ENCODE data around the gene FLRT1. TPM values are rescaled to one million over a fixed set of nuclear protein-coding genes. Genes with fewer than 3 reads are reported as not detected.

FLRT1 gene, protein sequence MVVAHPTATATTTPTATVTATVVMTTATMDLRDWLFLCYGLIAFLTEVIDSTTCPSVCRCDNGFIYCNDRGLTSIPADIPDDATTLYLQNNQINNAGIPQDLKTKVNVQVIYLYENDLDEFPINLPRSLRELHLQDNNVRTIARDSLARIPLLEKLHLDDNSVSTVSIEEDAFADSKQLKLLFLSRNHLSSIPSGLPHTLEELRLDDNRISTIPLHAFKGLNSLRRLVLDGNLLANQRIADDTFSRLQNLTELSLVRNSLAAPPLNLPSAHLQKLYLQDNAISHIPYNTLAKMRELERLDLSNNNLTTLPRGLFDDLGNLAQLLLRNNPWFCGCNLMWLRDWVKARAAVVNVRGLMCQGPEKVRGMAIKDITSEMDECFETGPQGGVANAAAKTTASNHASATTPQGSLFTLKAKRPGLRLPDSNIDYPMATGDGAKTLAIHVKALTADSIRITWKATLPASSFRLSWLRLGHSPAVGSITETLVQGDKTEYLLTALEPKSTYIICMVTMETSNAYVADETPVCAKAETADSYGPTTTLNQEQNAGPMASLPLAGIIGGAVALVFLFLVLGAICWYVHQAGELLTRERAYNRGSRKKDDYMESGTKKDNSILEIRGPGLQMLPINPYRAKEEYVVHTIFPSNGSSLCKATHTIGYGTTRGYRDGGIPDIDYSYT
- total RNA-seq = under 1 TPM in 3 of 4 donors, not detected in 1; 0.06 to 0.19 (median 0.08) TPM

DNA sequence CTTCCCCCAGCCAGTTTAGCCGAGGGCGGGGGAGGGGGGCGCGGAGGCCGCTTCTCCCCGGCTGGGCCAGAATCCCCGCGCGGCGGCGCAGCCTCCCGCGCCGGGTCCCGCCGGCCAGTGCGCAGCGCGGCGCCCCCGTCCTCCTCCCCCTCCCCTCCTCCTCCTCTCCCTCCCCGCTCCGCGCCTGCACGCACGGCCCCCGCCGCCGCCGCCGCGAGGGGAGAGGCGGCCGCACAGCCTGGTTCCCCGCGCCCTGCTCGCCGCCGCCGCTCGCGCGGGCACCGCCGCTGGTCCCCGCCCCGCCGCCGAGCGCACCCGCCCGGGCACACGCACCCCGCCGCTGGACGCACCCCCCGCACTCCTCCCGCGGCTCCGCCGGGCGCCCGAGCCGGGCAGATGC lies at the start of gene FLRT1:
Gene FLRT1, plus strand, starts transcription at position 356 of the 400 bp plus-strand sequence. CDS start 80,337 bp downstream, outside the sequence.
- Histone ChIP-seq H3K27ac (peak within 1 kb of the TSS in 1 of 4 donors; percentile 14), H3K4me1 (peaks cover 15 to 24% (median 15%) of the 10 kb centered on the region in 3 donors), H3K36me3 (no peaks in the 10 kb centered on the region), H3K27me3 (peaks cover 9 to 68% (median 11%) of the 10 kb centered on the region in 4 donors), H3K9me3 (no peaks in the 10 kb centered on the region), H3K4me3 (peak within 1 kb of the TSS; percentile 29 to 66 (median 41))
- 0% methylated on average over 13 of the region's 64 CpGs; no CpG with 5 or more reads in 1 of the 2 donors for WGBS, 2 donors
- TF ChIP-seq POLR2A (IDR thresholded peaks at IDR 0.05) = no peak
- no peak for DNase-seq
- intact Hi-C loops (cut with DNase I) = no loop called here

DNA sequence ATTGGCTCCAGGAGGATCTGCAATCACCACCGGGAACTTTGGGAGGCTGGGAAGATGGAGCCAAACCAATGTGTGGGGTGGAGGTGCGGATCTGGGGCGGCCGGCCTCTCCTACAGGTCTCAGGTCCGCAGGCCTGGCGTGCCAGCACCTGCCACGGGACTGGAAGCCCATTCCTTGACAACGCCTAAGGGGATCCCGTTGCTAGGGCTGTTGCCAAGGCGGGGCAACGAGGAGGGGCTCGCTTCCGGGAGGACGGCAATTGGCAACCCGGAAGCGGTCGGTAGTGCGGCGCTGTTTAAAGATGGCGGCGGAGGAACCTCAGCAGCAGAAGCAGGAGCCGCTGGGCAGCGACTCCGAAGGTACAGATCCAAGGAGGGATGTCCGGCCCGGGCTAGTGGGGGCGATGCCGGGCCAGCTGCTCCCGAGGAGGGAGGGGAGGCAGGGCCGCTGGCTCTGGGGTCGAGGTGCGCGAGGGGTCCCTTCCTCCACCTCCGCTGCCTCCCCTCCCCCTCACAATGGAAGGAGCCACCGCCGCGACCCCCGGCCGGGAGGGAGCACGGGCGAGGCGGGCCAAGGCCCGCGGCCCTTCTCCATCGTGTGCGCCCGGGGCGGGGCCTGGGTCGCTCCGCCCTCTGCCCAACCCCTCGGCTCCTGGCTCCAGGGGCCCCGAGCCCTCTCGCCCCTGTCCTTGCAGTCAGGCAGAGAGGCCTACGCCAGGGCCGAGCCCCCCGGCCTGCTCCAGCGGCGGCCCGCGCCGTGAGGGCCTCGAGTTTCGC lies 49.4 kb upstream of the FLRT1 start, which contains the start of gene OTUB1:
Gene OTUB1, plus strand, starts transcription at position 283 of the 776 bp plus-strand sequence. Its CDS starts 19 bp downstream, at position 302.
- Histone ChIP-seq H3K36me3 (peaks cover 0 to 36% (median 9%) of the 10 kb centered on the region in 3 donors), H3K4me3 (peak within 1 kb of the TSS; percentile 87 to 100 (median 98)), H3K9me3 (no peaks in the 10 kb centered on the region), H3K27ac (peak within 1 kb of the TSS; percentile 91 to 95 (median 94)), H3K27me3 (no peaks in the 10 kb centered on the region), H3K4me1 (peaks cover 11 to 57% (median 21%) of the 10 kb centered on the region in 3 donors)
- 0% methylated on average over 6 to 19 of the region's 63 CpGs for WGBS, 2 donors
- TF ChIP-seq POLR2A (IDR thresholded peaks at IDR 0.05) = peak in 3 of 4 donors; percentile 28 to 76 (median 60)
- TF ChIP-seq, protein P1, sequence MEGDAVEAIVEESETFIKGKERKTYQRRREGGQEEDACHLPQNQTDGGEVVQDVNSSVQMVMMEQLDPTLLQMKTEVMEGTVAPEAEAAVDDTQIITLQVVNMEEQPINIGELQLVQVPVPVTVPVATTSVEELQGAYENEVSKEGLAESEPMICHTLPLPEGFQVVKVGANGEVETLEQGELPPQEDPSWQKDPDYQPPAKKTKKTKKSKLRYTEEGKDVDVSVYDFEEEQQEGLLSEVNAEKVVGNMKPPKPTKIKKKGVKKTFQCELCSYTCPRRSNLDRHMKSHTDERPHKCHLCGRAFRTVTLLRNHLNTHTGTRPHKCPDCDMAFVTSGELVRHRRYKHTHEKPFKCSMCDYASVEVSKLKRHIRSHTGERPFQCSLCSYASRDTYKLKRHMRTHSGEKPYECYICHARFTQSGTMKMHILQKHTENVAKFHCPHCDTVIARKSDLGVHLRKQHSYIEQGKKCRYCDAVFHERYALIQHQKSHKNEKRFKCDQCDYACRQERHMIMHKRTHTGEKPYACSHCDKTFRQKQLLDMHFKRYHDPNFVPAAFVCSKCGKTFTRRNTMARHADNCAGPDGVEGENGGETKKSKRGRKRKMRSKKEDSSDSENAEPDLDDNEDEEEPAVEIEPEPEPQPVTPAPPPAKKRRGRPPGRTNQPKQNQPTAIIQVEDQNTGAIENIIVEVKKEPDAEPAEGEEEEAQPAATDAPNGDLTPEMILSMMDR (IDR thresholded peaks at IDR 0.05) = peak in 1 of 6 experiments; percentile 13
- DNase-seq = no peak
- intact Hi-C loops (cut with DNase I) = no loop called here

DNA sequence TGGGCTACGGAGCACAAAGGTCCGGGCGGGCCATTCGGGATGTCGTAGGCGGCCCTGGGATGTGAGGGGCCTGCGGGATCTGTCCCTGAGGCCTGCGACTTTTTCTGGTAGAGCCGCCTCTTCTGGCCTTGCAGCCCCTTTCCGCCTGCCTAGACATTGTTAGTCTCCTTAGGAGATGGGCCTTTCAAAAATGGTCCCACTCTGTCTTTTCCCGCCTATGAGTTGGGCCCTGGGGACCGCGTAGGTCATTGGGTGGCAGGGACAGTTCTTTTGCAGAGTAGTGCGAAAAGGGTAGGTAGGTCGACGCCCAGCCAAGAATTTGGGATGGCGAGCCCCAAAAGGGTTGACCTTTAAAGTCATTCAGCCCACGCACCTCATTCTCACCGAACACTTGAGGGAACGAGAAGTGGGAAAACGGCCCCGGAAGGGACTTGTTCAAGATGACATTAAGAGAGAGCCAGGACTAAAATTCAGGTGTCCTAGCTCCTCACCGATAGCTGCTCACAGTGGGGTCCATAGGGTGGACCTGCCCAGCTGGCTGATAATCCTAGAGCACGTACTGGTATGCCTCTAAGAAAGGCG lies 48.7 kb upstream of the FLRT1 start:
- no peak for DNase-seq
- Histone ChIP-seq H3K27ac (peak overlapping the region; percentile 91 to 95 (median 94)), H3K36me3 (peaks cover 0 to 43% (median 11%) of the 10 kb centered on the region in 3 donors), H3K4me1 (peaks cover 11 to 57% (median 21%) of the 10 kb centered on the region in 3 donors), H3K27me3 (no peaks in the 10 kb centered on the region), H3K9me3 (no peaks in the 10 kb centered on the region), H3K4me3 (peak overlapping the region; percentile 87 to 100 (median 98))
- 37 to 45% methylated on average over 10 to 12 of the region's 25 CpGs for WGBS, 2 donors
- TF ChIP-seq POLR2A (IDR thresholded peaks at IDR 0.05) = no peak
- TF ChIP-seq, protein P1 (IDR thresholded peaks at IDR 0.05) = no peak
- intact Hi-C loops (cut with DNase I) = no loop called here

DNA sequence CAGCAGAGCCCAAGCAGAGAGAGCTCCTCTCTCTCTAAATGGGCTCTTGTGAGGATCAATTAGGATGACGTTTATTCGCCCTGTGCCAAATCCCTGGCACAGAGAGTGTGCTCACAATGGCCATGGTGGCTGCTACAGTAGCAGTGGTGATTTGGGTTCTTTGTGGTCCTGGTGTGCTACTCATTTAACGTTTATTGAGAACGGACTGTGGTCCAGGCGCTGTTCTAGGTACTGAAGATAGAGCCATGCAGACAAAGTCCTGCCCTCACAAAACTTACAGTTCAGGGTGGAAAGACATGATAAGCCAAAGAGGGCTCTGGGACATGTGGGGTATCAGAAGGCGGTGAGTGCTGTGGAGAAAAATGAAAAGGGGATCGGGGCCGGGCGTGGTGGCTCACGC lies 44.2 kb upstream of the FLRT1 start:
- no peak for DNase-seq
- no peak overlapping the region for H3K4me3 ChIP-seq
- H3K27me3 ChIP-seq = no peaks in the 10 kb centered on the region
- intact Hi-C loops (cut with DNase I) = no loop called here
- peaks cover 0 to 88% (median 29%) of the 10 kb centered on the region in 3 donors for H3K36me3 ChIP-seq
- H3K9me3 ChIP-seq = no peaks in the 10 kb centered on the region
- 84 to 88% methylated on average over 10 of the region's 10 CpGs for WGBS, 2 donors
- H3K27ac ChIP-seq = no peak overlapping the region
- H3K4me1 ChIP-seq = peaks cover 8 to 45% (median 15%) of the 10 kb centered on the region in 3 donors
- TF ChIP-seq, protein P1 (IDR thresholded peaks at IDR 0.05) = no peak
- TF ChIP-seq POLR2A (IDR thresholded peaks at IDR 0.05) = no peak

DNA sequence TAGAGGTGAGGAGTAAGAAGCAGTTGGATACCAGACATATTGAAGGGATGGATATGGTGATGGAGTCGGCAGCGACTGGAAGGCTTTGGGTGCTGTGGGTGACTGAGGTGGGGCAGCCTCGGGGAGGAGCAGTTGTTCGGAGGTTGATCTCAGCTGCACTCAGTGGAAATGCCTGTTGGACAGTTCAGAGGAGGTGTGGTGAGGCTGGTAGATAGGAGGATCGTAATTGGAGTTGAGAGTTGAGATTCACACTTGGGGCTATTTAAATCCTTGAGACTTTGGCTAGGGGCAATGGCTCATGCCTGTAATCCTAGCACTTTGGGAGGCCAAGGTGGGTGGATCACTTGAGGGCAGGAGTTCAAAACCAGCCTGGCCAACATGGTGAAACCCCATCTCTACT lies 42.6 kb upstream of the FLRT1 start:
- DNase-seq = no peak
- no peak overlapping the region for H3K27ac ChIP-seq
- intact Hi-C loops (cut with DNase I) = no loop called here
- H3K4me3 ChIP-seq = no peak overlapping the region
- peaks cover 1 to 40% (median 2%) of the 10 kb centered on the region in 3 donors for H3K4me1 ChIP-seq
- no peaks in the 10 kb centered on the region for H3K27me3 ChIP-seq
- peaks cover 9 to 100% (median 44%) of the 10 kb centered on the region in 3 donors for H3K36me3 ChIP-seq
- TF ChIP-seq, protein P1 (IDR thresholded peaks at IDR 0.05) = no peak
- no peak for TF ChIP-seq POLR2A (IDR thresholded peaks at IDR 0.05)
- H3K9me3 ChIP-seq = no peaks in the 10 kb centered on the region
- WGBS, 2 donors = 76 to 85% methylated on average over 5 of the region's 5 CpGs
